ENCODE measurements around the gene HK3. TPM values are rescaled to one million over a fixed set of nuclear protein-coding genes. Genes with fewer than 3 reads are reported as not detected.

HK3 gene
- total RNA-seq, 1 experiment from 2014 or later, result not detected

DNA sequence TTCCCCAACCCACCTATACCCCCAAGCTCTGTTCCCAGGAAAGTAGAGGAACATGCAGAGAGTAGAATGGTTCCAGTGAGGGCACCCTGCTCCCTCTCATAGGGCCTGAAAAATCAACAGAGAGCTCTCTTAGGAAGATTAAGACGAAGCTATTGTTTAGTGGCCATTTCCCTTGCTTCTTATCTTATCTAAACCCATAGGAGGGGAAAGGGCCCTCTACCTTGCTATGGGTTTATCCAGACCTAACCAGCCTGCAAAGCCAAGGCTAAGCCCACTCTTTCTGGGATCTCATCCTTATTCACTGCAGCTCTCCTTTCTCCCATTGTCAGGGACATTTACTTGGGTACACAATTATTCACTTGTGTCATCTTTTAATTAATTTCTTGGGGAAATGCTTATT is 39.3 kb upstream of the HK3 start:
- no peak overlapping the region for H3K4me2 ChIP-seq (ENCODE audit: low read length)
- H3K27ac ChIP-seq (ENCODE audit: low read length), result no peak overlapping the region
- H2AFZ ChIP-seq (ENCODE audit: low read length), result no peak overlapping the region
- no peak overlapping the region for H3K9ac ChIP-seq (ENCODE audit: low read length)
- no peaks in the 10 kb centered on the region for H4K20me1 ChIP-seq (ENCODE audit: low read length)
- TF ChIP-seq EZH2phosphoT487 (IDR thresholded peaks at IDR 0.05; ENCODE audit: borderline replicate concordance, low read length), result no peak
- TF ChIP-seq, protein P1, sequence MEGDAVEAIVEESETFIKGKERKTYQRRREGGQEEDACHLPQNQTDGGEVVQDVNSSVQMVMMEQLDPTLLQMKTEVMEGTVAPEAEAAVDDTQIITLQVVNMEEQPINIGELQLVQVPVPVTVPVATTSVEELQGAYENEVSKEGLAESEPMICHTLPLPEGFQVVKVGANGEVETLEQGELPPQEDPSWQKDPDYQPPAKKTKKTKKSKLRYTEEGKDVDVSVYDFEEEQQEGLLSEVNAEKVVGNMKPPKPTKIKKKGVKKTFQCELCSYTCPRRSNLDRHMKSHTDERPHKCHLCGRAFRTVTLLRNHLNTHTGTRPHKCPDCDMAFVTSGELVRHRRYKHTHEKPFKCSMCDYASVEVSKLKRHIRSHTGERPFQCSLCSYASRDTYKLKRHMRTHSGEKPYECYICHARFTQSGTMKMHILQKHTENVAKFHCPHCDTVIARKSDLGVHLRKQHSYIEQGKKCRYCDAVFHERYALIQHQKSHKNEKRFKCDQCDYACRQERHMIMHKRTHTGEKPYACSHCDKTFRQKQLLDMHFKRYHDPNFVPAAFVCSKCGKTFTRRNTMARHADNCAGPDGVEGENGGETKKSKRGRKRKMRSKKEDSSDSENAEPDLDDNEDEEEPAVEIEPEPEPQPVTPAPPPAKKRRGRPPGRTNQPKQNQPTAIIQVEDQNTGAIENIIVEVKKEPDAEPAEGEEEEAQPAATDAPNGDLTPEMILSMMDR (conservative IDR thresholded peaks at IDR 0.05; ENCODE audit: low read depth, low read length), result no peak
- TF ChIP-seq EZH2 (IDR thresholded peaks at IDR 0.05; ENCODE audit: low read length, unreplicated experiment), result no peak
- no peaks in the 10 kb centered on the region for H3K79me2 ChIP-seq (ENCODE audit: low read length)
- ChIA-PET POLR2A (ENCODE audit: unreplicated experiment) (no interaction called here), CTCF (no interaction called here)
- DNase-seq, result no peak
- no peak overlapping the region for H3K4me3 ChIP-seq (ENCODE audit: low read length)
- ATAC-seq, result no peak
- no peaks in the 10 kb centered on the region for H3F3A ChIP-seq (ENCODE audit: low read length, unreplicated experiment)
- BruUV-seq (replicated peaks), result no TSS peak
- intact Hi-C loops (cut with micrococcal nuclease), result no loop called here
- no peaks in the 10 kb centered on the region for H3K4me1 ChIP-seq (ENCODE audit: insufficient read depth, low read length)
- peaks cover 8% of the 10 kb centered on the region; the same call in 1 of the 2 replicates for H3K36me3 ChIP-seq (ENCODE audit: low read depth, low read length)
- H3K9me3 ChIP-seq (ENCODE audit: low read length), result no peaks in the 10 kb centered on the region
- no peaks in the 10 kb centered on the region for H3K27me3 ChIP-seq (ENCODE audit: low read length)
- H3K9me2 ChIP-seq (replicated peaks; ENCODE audit: low read length), result no peaks in the 10 kb centered on the region

DNA sequence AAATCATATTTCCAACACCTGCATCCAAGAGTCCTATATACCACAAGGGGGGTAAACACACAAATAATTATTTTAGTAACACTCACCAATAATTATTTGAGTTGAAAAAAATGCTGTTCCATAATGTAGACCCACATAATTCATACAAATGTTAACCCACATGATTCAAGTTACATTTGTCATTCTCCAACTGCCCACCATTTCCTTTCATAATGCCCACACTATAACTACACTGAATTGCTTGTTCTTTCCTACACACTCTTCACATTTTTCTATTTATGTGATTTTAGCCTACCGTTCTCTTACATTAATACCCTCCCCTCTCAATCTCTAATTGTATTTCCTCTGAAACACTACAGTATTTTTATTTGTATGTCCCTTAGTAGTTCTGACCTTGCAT is 35.9 kb upstream of the HK3 start:
- Histone ChIP-seq H3K9me2 (replicated peaks; ENCODE audit: low read length) (no peaks in the 10 kb centered on the region), H4K20me1 (ENCODE audit: low read length) (no peaks in the 10 kb centered on the region), H2AFZ (ENCODE audit: low read length) (no peak overlapping the region), H3K4me1 (ENCODE audit: insufficient read depth, low read length) (no peaks in the 10 kb centered on the region), H3K9ac (ENCODE audit: low read length) (no peak overlapping the region), H3K4me2 (ENCODE audit: low read length) (no peak overlapping the region), H3K4me3 (ENCODE audit: low read length) (no peak overlapping the region), H3K79me2 (ENCODE audit: low read length) (no peaks in the 10 kb centered on the region), H3K27ac (ENCODE audit: low read length) (no peak overlapping the region), H3K9me3 (ENCODE audit: low read length) (no peaks in the 10 kb centered on the region), H3K36me3 (ENCODE audit: low read depth, low read length) (peaks cover 18% of the 10 kb centered on the region; the same call in 1 of the 2 replicates), H3K27me3 (ENCODE audit: low read length) (no peaks in the 10 kb centered on the region), H3F3A (ENCODE audit: low read length, unreplicated experiment) (no peaks in the 10 kb centered on the region)
- no peak for TF ChIP-seq EZH2 (IDR thresholded peaks at IDR 0.05; ENCODE audit: low read length, unreplicated experiment)
- TF ChIP-seq, protein P1 (conservative IDR thresholded peaks at IDR 0.05; ENCODE audit: low read depth, low read length), result no peak
- TF ChIP-seq EZH2phosphoT487 (IDR thresholded peaks at IDR 0.05; ENCODE audit: borderline replicate concordance, low read length), result no peak
- intact Hi-C loops (cut with micrococcal nuclease), result no loop called here
- POLR2A ChIA-PET (ENCODE audit: unreplicated experiment), result no interaction called here
- ATAC-seq (no peak), DNase-seq (no peak)
- CTCF ChIA-PET, result no interaction called here
- BruUV-seq (replicated peaks), result no TSS peak

DNA sequence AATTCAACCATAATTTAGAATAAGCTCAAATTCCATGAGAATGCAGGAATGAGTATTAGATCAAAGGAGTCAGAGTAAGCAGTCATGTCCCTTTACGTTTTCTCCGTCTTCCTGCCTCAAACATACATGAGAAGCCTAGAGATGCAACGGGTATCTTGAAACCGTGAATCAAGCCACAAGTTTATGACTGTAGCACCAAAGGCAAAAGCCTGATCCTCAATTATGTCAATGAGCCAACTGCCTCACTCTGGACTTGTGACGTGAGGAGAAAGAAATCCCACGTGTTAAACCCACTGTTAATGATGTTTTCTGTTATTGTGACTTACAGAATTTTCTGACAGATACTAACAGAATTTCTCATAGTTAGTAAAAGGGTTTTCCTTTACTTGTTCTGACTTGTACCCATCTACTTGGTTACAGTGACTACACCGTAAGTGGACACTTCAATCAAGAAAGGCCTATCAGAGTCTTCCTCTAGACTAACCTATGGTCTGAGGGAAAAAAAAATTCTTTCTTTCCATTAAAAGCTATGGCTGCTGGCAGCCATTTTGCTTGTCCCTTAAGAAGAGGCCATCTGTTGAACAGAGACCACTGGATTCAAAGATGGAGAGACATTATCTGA is 35.3 kb upstream of the HK3 start:
- H4K20me1 ChIP-seq (ENCODE audit: low read length), result no peaks in the 10 kb centered on the region
- no peaks in the 10 kb centered on the region for H3F3A ChIP-seq (ENCODE audit: low read length, unreplicated experiment)
- BruUV-seq (replicated peaks), result no TSS peak

More for the DNA sequence above, 35.3 kb upstream of the HK3 start:
- intact Hi-C loops (cut with micrococcal nuclease), result no loop called here
- Histone ChIP-seq H3K9me3 (ENCODE audit: low read length) (no peaks in the 10 kb centered on the region), H2AFZ (ENCODE audit: low read length) (no peak overlapping the region), H3K27ac (ENCODE audit: low read length) (no peak overlapping the region), H3K4me1 (ENCODE audit: insufficient read depth, low read length) (no peaks in the 10 kb centered on the region), H3K9ac (ENCODE audit: low read length) (no peak overlapping the region), H3K36me3 (ENCODE audit: low read depth, low read length) (peaks cover 20% of the 10 kb centered on the region; the same call in 1 of the 2 replicates), H3K4me2 (ENCODE audit: low read length) (no peak overlapping the region), H3K27me3 (ENCODE audit: low read length) (no peaks in the 10 kb centered on the region), H3K9me2 (replicated peaks; ENCODE audit: low read length) (no peaks in the 10 kb centered on the region), H3K79me2 (ENCODE audit: low read length) (no peaks in the 10 kb centered on the region), H3K4me3 (ENCODE audit: low read length) (no peak overlapping the region)
- POLR2A ChIA-PET (ENCODE audit: unreplicated experiment), result no interaction called here
- DNase-seq, result no peak
- ATAC-seq, result no peak
- CTCF ChIA-PET, result interaction anchor here (1.5 kb wide), 1 partner anchor 274 kb away, joined by 5 read pairs; no protein-coding TSS in a partner anchor
- TF ChIP-seq EZH2phosphoT487 (IDR thresholded peaks at IDR 0.05; ENCODE audit: borderline replicate concordance, low read length) (no peak), EZH2 (IDR thresholded peaks at IDR 0.05; ENCODE audit: low read length, unreplicated experiment) (no peak)
- TF ChIP-seq, protein P1 (conservative IDR thresholded peaks at IDR 0.05; ENCODE audit: low read depth, low read length), result no peak
